H1 (cell line): ENCODE results near the gene PIP5K1C. TPM values are rescaled to one million over a fixed set of nuclear protein-coding genes. Genes with fewer than 3 reads are reported as not detected.
"Not testable (repeated sequence)": the region's sequence is repeated elsewhere in the genome, so short reads cannot be mapped to it uniquely, and the experiment has no call there.

Experiments
- CTCF ChIA-PET: fragments of 300-600 bp; sonication (Branson Sonifier 250); formaldehyde crosslinking; loops from one replicate; lab custom pipeline; 2021; ENCODE audit not compliant: partially characterized antibody; lab: Charles Lee
- POLR2A ChIA-PET: fragments of 300-600 bp; sonication (Branson Sonifier 250); formaldehyde crosslinking; loops from one replicate; lab custom pipeline; 2021; ENCODE audit warnings: inconsistent platforms; ENCODE audit not compliant: partially characterized antibody; lab: Charles Lee
- DNase-seq, 2 experiments: peaks; one replicate each; pipeline versions ENCODE4 v3.0.0 to v3.0.0-alpha.2; 2010 to 2022; ENCODE audit warnings: low spot score in 2 of 2, low read depth in 1 of 2, mixed read lengths in 1 of 2
- FAIRE-seq: peaks from 2 replicates; lab custom pipeline; 2011; peaks lifted over from hg19 to GRCh38; lab: Jason Lieb, UNC
- H2AFZ ChIP-seq: 2 replicates; pipeline ENCODE4 v1.8.1; 2012; ENCODE audit warnings: low read length, inconsistent platforms
- H2AK5ac ChIP-seq: 2 replicates; pipeline ENCODE4 v1.6.1; 2013; ENCODE audit warnings: low read depth, low read length
- H2BK120ac ChIP-seq: replicated peaks from 2 replicates; pipeline ENCODE3; 2013; ENCODE audit warnings: low read depth, low read length, inconsistent platforms
- H2BK12ac ChIP-seq: 2 replicates; pipeline ENCODE4 v1.6.1; 2013; ENCODE audit warnings: low read depth, low read length
- H2BK15ac ChIP-seq: 2 replicates; pipeline ENCODE4 v1.6.1; 2013; ENCODE audit warnings: low read length
- H2BK20ac ChIP-seq: 2 replicates; pipeline ENCODE4 v1.6.1; 2013; ENCODE audit warnings: low read length
- H2BK5ac ChIP-seq: 2 replicates; pipeline ENCODE4 v1.6.1; 2013; ENCODE audit warnings: low read depth, low read length
- H3K14ac ChIP-seq: 2 replicates; pipeline ENCODE4 v1.6.1; 2013; ENCODE audit warnings: inconsistent platforms; ENCODE audit not compliant: insufficient read length
- H3K18ac ChIP-seq: 2 replicates; pipeline ENCODE4 v1.6.1; 2013; ENCODE audit warnings: low read length; ENCODE audit errors: extremely low read depth
- H3K23ac ChIP-seq: 2 replicates; pipeline ENCODE4 v1.6.1; 2013; ENCODE audit warnings: inconsistent platforms; ENCODE audit not compliant: insufficient read length
- H3K23me2 ChIP-seq: 2 replicates; pipeline ENCODE4 v1.6.1; 2013; ENCODE audit warnings: low read depth, low read length
- H3K27ac ChIP-seq: 2 replicates; pipeline ENCODE4 v1.6.1; 2011; ENCODE audit warnings: low read depth, low read length, inconsistent platforms
- H3K27me3 ChIP-seq, 4 experiments: replicated peaks in 1 of 4; 1 replicate in 1 of 4; 2 replicates in 3 of 4; pipeline versions ENCODE4 v1.6.1 to v1.8.1; 2011 to 2013; ENCODE audit warnings: low read length in 3 of 4, mild to moderate bottlenecking in 3 of 4, inconsistent platforms in 2 of 4, mixed read lengths in 2 of 4, moderate library complexity in 1 of 4; ENCODE audit not compliant: control insufficient read depth in 3 of 4, insufficient read depth in 3 of 4; ENCODE audit errors: extremely low read depth in 1 of 4
- H3K36me3 ChIP-seq, 4 experiments: 2 replicates each; pipeline versions ENCODE4 v1.6.1 to v1.8.1; 2011 to 2013; ENCODE audit warnings: mild to moderate bottlenecking in 4 of 4, low read length in 3 of 4, moderate library complexity in 2 of 4, control low read depth in 1 of 4, inconsistent platforms in 1 of 4; ENCODE audit not compliant: insufficient read depth in 4 of 4, control insufficient read depth in 2 of 4
- H3K4ac ChIP-seq: replicated peaks from 2 replicates; pipeline ENCODE3; 2013; ENCODE audit warnings: low read length, low read depth, mixed read lengths, inconsistent platforms; ENCODE audit not compliant: insufficient read length
- H3K4me1 ChIP-seq, 4 experiments: replicated peaks in 1 of 4; 1 replicate in 1 of 4; 2 replicates in 3 of 4; pipeline versions ENCODE4 v1.6.1 to v1.8.1; 2011 to 2013; ENCODE audit warnings: low read length in 3 of 4, inconsistent platforms in 2 of 4, mixed read lengths in 1 of 4; ENCODE audit not compliant: insufficient read depth in 4 of 4, control insufficient read depth in 3 of 4
- H3K4me2 ChIP-seq, 2 experiments: 2 replicates each; pipeline versions ENCODE4 v1.6.1 to v1.8.1; 2011 to 2013; ENCODE audit warnings: low read depth in 2 of 2, low read length in 2 of 2, control low read depth in 1 of 2, inconsistent platforms in 1 of 2, mild to moderate bottlenecking in 1 of 2; ENCODE audit not compliant: insufficient read depth in 1 of 2
- H3K4me3 ChIP-seq, 4 experiments: fragments of 200-600, 300-600 bp in 1 of 4; sonication (generic), shearing (Covaris generic), sonication (Bioruptor Twin) in 1 of 4; 2 replicates each; pipeline versions ENCODE4 v1.5.1 to v1.8.1; 2011 to 2016; ENCODE audit warnings: low read length in 4 of 4, low read depth in 3 of 4, control low read depth in 2 of 4, inconsistent platforms in 2 of 4, mild to moderate bottlenecking in 2 of 4, mixed read lengths in 1 of 4, moderate library complexity in 1 of 4; ENCODE audit not compliant: insufficient read depth in 2 of 4; ENCODE audit errors: extremely low read depth in 1 of 4
- H3K56ac ChIP-seq: replicated peaks from 2 replicates; pipeline ENCODE3; 2013; ENCODE audit warnings: low read depth, mild to moderate bottlenecking, mixed read lengths, low read length, inconsistent platforms; ENCODE audit not compliant: insufficient read length
- H3K79me1 ChIP-seq: 2 replicates; pipeline ENCODE4 v1.6.1; 2013; ENCODE audit warnings: low read depth, low read length, control low read depth
- H3K79me2 ChIP-seq, 2 experiments: 2 replicates each; pipeline versions ENCODE4 v1.6.1 to v1.8.1; 2012 to 2013; ENCODE audit warnings: low read length in 2 of 2, mild to moderate bottlenecking in 2 of 2, inconsistent platforms in 1 of 2; ENCODE audit not compliant: insufficient read depth in 2 of 2, control insufficient read depth in 1 of 2
- H3K9ac ChIP-seq, 4 experiments: replicated peaks in 1 of 4; 1 replicate in 1 of 4; 2 replicates in 3 of 4; pipeline versions ENCODE4 v1.6.1 to v1.8.1; 2011 to 2013; ENCODE audit warnings: low read depth in 3 of 4, low read length in 3 of 4, control low read depth in 2 of 4, mild to moderate bottlenecking in 2 of 4, moderate library complexity in 2 of 4, inconsistent platforms in 1 of 4; ENCODE audit errors: extremely low read depth in 1 of 4
- H3K9me3 ChIP-seq, 2 experiments: 2 replicates each; pipeline versions ENCODE4 v1.6.1 to v1.8.1; 2012 to 2013; ENCODE audit warnings: mild to moderate bottlenecking in 2 of 2, moderate library complexity in 2 of 2, control low read depth in 1 of 2, inconsistent platforms in 1 of 2, low read depth in 1 of 2, low read length in 1 of 2, mixed read lengths in 1 of 2; ENCODE audit not compliant: insufficient read depth in 2 of 2
- H4K20me1 ChIP-seq, 2 experiments: replicated peaks in 1 of 2; 2 replicates each; pipeline versions ENCODE3 to v1.8.1; 2011 to 2013; ENCODE audit warnings: inconsistent platforms in 2 of 2, low read length in 2 of 2, mild to moderate bottlenecking in 1 of 2; ENCODE audit not compliant: insufficient read depth in 2 of 2, control insufficient read depth in 1 of 2
- H4K5ac ChIP-seq: 2 replicates; pipeline ENCODE4 v1.6.1; 2013; ENCODE audit warnings: low read length, low read depth, mixed read lengths, inconsistent platforms; ENCODE audit not compliant: insufficient read length
- H4K8ac ChIP-seq: 2 replicates; pipeline ENCODE4 v1.8.0; 2013; ENCODE audit warnings: mild to moderate bottlenecking, moderate library complexity, low read length, inconsistent platforms; ENCODE audit not compliant: insufficient read depth; ENCODE audit errors: extremely low read depth
- H4K91ac ChIP-seq: replicated peaks from 2 replicates; pipeline ENCODE3; 2013; ENCODE audit warnings: low read length, mixed read lengths, inconsistent platforms; ENCODE audit not compliant: insufficient read length
- WGBS, 2 experiments: shearing (Covaris generic) in 1 of 2; methylation state at CpG; one replicate each; pipeline versions ENCODE4 v1.1.6 to v1.1.7; 2013 to 2015; ENCODE audit warnings: low lambda C conversion rate in 2 of 2, mixed read lengths in 2 of 2, inconsistent platforms in 1 of 2, low coverage in 1 of 2, missing lambda C conversion rate in 1 of 2; ENCODE audit not compliant: insufficient replicate concordance in 2 of 2, insufficient coverage in 1 of 2, insufficient read length in 1 of 2; ENCODE audit errors: extremely low coverage in 1 of 2, missing lambda C conversion rate in 1 of 2; 5-methylcytosine and 5-hydroxymethylcytosine counted together
- polyA plus RNA-seq, 7 experiments: library from polyadenylated mRNA; depleted of rRNA in 3 of 7; stranded (reverse) in 5 of 7; unstranded in 2 of 7; fragments of >200 nt in 5 of 7; fragments of 200-250 nt in 2 of 7; gene quantifications; 1 replicate in 5 of 7; 2 replicates in 1 of 7; 4 replicates in 1 of 7; pipeline versions ENCODE4 v1.2.1 to v1.2.3, GENCODE V29; 2011 to 2013; ENCODE audit warnings: missing spikeins in 2 of 7, mixed read lengths in 2 of 7
- total RNA-seq: library from RNA; stranded (reverse); fragmentation: NEBNext Ultra II Directional; extraction: Animal tissue kit (Norgen Biotek cat#: 25700); gene quantifications from 2 replicates; pipeline ENCODE4 v1.2.1, GENCODE V29; 2021

The PIP5K1C gene
- total and polyA plus RNA-seq, 2 of the 8 experiments (the other 6 are each of a cell fraction or from before 2014, with no cell fraction given), result 10.6 to 32.9 TPM

DNA sequence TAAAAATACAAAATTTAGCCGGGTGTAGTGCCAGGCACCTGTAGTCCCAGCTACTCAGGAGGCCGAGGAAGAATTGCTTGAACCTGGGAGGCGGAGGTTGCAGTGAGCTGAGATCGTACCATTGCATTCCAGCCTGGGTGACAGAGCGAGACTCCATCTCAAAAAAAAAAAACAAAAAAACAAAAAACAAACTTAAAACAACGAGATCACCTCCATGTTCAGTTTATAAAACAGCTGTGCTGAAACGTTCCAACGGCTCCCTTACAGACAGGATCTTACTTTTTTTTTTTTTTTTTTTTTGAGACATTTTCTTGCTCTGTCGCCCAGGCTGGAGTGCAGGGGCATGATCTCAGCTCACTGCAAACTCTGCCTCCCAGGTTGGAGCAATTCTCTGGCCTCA, 71.5 kb downstream of the PIP5K1C start:
- H3K56ac ChIP-seq, H3K4me3 ChIP-seq, H3K23me2 ChIP-seq, H3K14ac ChIP-seq, H4K20me1 ChIP-seq, H2BK12ac ChIP-seq, H4K91ac ChIP-seq, DNase-seq, H2BK20ac ChIP-seq, H3K4me1 ChIP-seq, H4K8ac ChIP-seq, H4K5ac ChIP-seq, H2BK120ac ChIP-seq, H3K4me2 ChIP-seq, H3K9me3 ChIP-seq, H2BK5ac ChIP-seq, FAIRE-seq, H3K4ac ChIP-seq, H2AK5ac ChIP-seq, H3K27me3 ChIP-seq, H3K18ac ChIP-seq, H2BK15ac ChIP-seq, H3K27ac ChIP-seq, H3K23ac ChIP-seq, H3K9ac ChIP-seq, H2AFZ ChIP-seq: not testable (repeated sequence)
- peaks cover 9 to 24% of the 10 kb centered on the region in 2 experiments for H3K79me2 ChIP-seq
- ChIA-PET POLR2A (interaction anchor here (0.7 kb wide), 1 partner anchor 21 kb away, joined by 5 read pairs; no protein-coding TSS in a partner anchor), CTCF (interaction anchor here (0.9 to 1.4 kb wide), 4 partner anchors 9 to 63 kb away, joined by 4 to 5 read pairs (median 4); no protein-coding TSS in a partner anchor)
- peaks cover 0 to 20% (median 0%) of the 10 kb centered on the region in 4 experiments; a peak in 1 of 8 replicates for H3K36me3 ChIP-seq
- 80% methylated on average over 6 of the region's 9 CpGs; no CpG with 5 or more reads in 1 of the 2 experiments for WGBS, 2 experiments
- H3K79me1 ChIP-seq, result peaks cover 12% of the 10 kb centered on the region
